ENCODE measurements around the gene ATP11B. TPM values are rescaled to one million over a fixed set of nuclear protein-coding genes. Genes with fewer than 3 reads are reported as not detected.

Gene ATP11B
- total and polyA plus RNA-seq, 10 of the 15 experiments (the other 5 are each of a cell fraction or from before 2014, with no cell fraction given): 10.3 to 66.9 (median 36.7) TPM

DNA sequence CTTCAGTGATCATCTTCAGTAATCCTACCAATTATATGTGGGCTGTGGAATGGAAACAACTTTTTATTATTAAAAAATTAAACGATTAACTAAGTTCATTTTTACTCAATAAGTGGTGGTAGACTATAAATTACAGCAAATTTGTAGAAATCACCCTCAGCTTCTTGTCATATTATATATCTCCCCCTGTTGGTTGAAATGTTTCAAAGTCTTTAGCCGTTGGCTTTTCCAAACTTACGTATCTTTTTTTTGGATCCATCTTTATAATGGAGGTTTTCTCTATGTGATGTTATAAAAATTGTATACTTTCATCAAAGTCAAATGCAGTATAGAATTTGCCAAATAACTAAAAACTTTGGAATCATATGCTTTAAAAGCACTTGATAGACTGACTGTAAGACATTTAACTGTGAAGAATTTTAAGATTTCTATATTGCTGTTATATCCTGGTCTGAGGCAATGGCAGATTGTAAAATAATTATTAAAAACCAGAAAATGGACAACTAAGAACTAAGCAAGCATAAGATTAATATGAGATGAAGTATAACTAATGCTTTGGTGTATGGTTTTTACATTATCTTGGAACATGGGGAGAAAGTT is 44.7 kb downstream of the ATP11B start:
- H3K27me3 ChIP-seq (replicated peaks in 1 of 2; ENCODE audit: control insufficient read depth in 2 of 2, insufficient read depth in 2 of 2, low read length in 1 of 2): no peaks in the 10 kb centered on the region
- in situ Hi-C loops (cut with MboI): loop anchor here (5.0 kb wide), 1 partner anchor 126 kb away; no protein-coding TSS in a partner anchor
- DNase-seq (ENCODE audit: low read depth, low spot score) (no peak), ATAC-seq (no peak), FAIRE-seq (peak; percentile 84)
- no peaks in the 10 kb centered on the region for H3K9me3 ChIP-seq (replicated peaks; ENCODE audit: control insufficient read depth, insufficient read depth, low read length)
- peaks cover 3 to 12% of the 10 kb centered on the region in 2 experiments; a peak in 3 of 4 replicates for H3K36me3 ChIP-seq (ENCODE audit: control insufficient read depth in 2 of 2, insufficient read depth in 2 of 2, low read length in 1 of 2)
- ChIA-PET CTCF (interaction anchor here (0.6 to 12.2 kb wide), 16 partner anchors 9 to 248 kb away, joined by 3 to 195 read pairs (median 4); no protein-coding TSS in a partner anchor), RAD21 (ENCODE audit: unreplicated experiment) (interaction anchor here (0.6 to 7.2 kb wide), 10 partner anchors 19 to 1121 kb away, joined by 3 to 136 read pairs (median 4); no protein-coding TSS in a partner anchor), POLR2A (no interaction called here), SMC1A (ENCODE audit: uncharacterized antibody, unreplicated experiment) (interaction anchor here (0.8 to 3.5 kb wide), 16 partner anchors 8 to 126 kb away, joined by 3 to 106 read pairs (median 5); no protein-coding TSS in a partner anchor)
- no TSS peak for BruUV-seq (replicated peaks)
- H3K4me1 ChIP-seq (ENCODE audit: control insufficient read depth, insufficient read depth, low read length): no peaks in the 10 kb centered on the region; the same call in 1 of the 2 replicates
- peak in 1 of 3 experiments; percentile 29; a peak in 1 of 6 replicates for TF ChIP-seq CTCF (IDR thresholded peaks at IDR 0.05 in 2 of 3, conservative IDR thresholded peaks at IDR 0.05 in 1 of 3; ENCODE audit: control insufficient read depth in 2 of 3, extremely low read depth in 1 of 3, insufficient read depth in 1 of 3, low read depth in 3 of 3, low read length in 3 of 3)
- no peak for TF ChIP-seq NFIC (IDR thresholded peaks at IDR 0.05; ENCODE audit: low read depth, low read length)
- TF ChIP-seq RAD21 (IDR thresholded peaks at IDR 0.05; ENCODE audit: insufficient read depth, low read depth, low read length): peak; percentile 45; the same call in 1 of the 2 replicates
- peak; percentile 44; the same call in 1 of the 2 replicates for TF ChIP-seq SMC3 (IDR thresholded peaks at IDR 0.05; ENCODE audit: borderline replicate concordance, low read length)
- no peak overlapping the region for H3K4me3 ChIP-seq
- no peak overlapping the region for H2AFZ ChIP-seq (ENCODE audit: control insufficient read depth, low read depth, low read length)
- no peaks in the 10 kb centered on the region for H4K20me1 ChIP-seq (ENCODE audit: control insufficient read depth, insufficient read depth)
- H3K79me2 ChIP-seq (ENCODE audit: control insufficient read depth, insufficient read depth, low read length): no peaks in the 10 kb centered on the region
- 68% methylated on average over 3 of the region's 3 CpGs for WGBS (ENCODE audit: insufficient coverage, insufficient replicate concordance, low lambda C conversion rate, missing lambda C conversion rate)
- H3K27ac ChIP-seq (ENCODE audit: control insufficient read depth, insufficient read depth): no peak overlapping the region
- H3K4me2 ChIP-seq (ENCODE audit: control insufficient read depth, insufficient read depth): no peak overlapping the region
- H3K9ac ChIP-seq (ENCODE audit: control insufficient read depth, insufficient read depth, low read length): no peak overlapping the region
- intact Hi-C loops (cut with micrococcal nuclease; ENCODE audit: unreplicated experiment): loop anchor here (1.0 kb wide), 1 partner anchor 124 kb away; no protein-coding TSS in a partner anchor
